Measurements from ENCODE around the gene POLR2L. TPM values are rescaled to one million over a fixed set of nuclear protein-coding genes. Genes with fewer than 3 reads are reported as not detected.

POLR2L gene
- total RNA-seq, 2 experiments from 2014 or later: 74.6 to 79.4 TPM

- H3K4me1 Mint-ChIP-seq: peaks cover 31% of the 10 kb centered on the region
- CTCF ChIA-PET: interaction anchor here (0.6 to 1.4 kb wide), 2 partner anchors 20 to 30 kb away, joined by 3 to 5 read pairs; no protein-coding TSS in a partner anchor
- H3K27me3 Mint-ChIP-seq: peaks cover 34% of the 10 kb centered on the region
- no peak overlapping the region for H3K4me3 Mint-ChIP-seq
- intact Hi-C loops (cut with DNase I, micrococcal nuclease): no loop called here
- H3K36me3 Mint-ChIP-seq (ENCODE audit: low read depth): peaks cover 8% of the 10 kb centered on the region
- DNase-seq: no peak
- H3K9me3 Mint-ChIP-seq (ENCODE audit: low read depth): no peaks in the 10 kb centered on the region
- no peak for ATAC-seq
- no peak overlapping the region for H3K27ac Mint-ChIP-seq
- POLR2A ChIA-PET: interaction anchor here (0.5 kb wide), 1 partner anchor 53 kb away, joined by 3 read pairs; no protein-coding TSS in a partner anchor
These were observed 13.7 kb downstream of the POLR2L start for GRCh38 chr11:828506-829175.

DNA sequence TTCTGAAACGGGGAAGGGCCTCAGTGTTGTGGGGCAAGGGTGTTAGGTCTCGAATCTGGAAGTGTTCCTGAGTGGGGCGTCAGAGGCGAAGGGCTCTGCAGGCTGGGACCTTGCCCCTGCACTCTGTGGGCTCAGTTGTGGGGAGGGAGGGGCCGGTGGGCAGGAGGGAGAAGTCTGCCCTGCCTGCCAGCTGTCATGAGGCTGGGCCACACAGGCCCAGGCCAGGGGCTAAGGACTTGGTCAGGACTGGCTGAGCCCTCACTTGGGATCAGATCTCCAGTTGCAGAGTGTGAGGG lies 14.5 kb downstream of the POLR2L start, which contains the start of gene CRACR2B:
Gene CRACR2B (plus strand): TSS at position 23 of the 296 bp plus-strand sequence. CDS start 689 bp downstream, outside the sequence.
- H3K4me3 Mint-ChIP-seq: peak within 1 kb of the TSS; percentile 21
- intact Hi-C loops (cut with DNase I, micrococcal nuclease): no loop called here
- DNase-seq (no peak), ATAC-seq (no peak)
- H3K27me3 Mint-ChIP-seq: peaks cover 34% of the 10 kb centered on the region
- POLR2A ChIA-PET: interaction anchor here (0.7 kb wide), 1 partner anchor 9 kb away, joined by 3 read pairs; no protein-coding TSS in a partner anchor
- no peak within 1 kb of the TSS for H3K27ac Mint-ChIP-seq
- peaks cover 30% of the 10 kb centered on the region for H3K4me1 Mint-ChIP-seq
- CTCF ChIA-PET: no interaction called here
- no peaks in the 10 kb centered on the region for H3K9me3 Mint-ChIP-seq (ENCODE audit: low read depth)
- H3K36me3 Mint-ChIP-seq (ENCODE audit: low read depth): peaks cover 10% of the 10 kb centered on the region

DNA sequence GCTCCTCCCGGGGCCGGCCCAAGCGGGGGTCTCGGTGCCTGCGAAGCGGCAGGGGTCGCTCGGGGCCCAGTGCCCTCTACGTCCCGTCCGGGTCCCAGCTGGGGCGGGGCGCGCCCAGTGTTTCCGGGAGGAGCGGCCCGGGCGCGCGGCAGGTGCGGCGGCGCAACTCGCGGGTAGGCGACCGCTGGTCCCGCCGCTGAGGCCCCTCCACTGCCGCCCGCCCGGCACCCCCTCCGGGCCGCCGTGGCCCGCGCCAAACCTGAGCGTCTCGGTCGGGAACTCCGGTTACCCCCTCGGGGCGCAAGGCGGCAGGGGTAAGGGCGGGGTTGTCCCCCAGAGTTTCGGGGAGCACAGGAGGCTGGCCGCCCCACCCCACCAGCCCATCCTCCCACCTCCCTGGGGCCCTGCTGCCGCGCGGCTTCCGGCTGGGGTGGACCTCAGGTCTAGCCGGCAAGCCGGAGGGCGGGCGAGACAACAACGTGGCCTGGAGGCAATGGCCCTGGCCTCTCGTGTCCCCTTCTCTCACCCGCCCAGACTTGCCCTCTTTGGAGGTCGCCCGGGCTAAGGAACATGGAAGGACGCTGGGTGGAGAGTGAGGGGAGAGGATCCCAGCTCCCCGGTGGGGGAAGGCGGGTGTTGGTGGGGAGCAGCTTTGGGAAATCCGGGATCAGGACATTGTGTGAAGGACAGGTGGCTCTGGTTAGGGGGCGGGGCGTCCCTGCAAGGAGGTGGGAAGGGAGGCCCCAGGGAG lies 15.0 kb downstream of the POLR2L start:
- Mint-ChIP-seq H3K27me3 (peaks cover 34% of the 10 kb centered on the region), H3K4me1 (peaks cover 30% of the 10 kb centered on the region), H3K9me3 (ENCODE audit: low read depth) (no peaks in the 10 kb centered on the region), H3K27ac (no peak overlapping the region), H3K36me3 (ENCODE audit: low read depth) (peaks cover 10% of the 10 kb centered on the region), H3K4me3 (peak overlapping the region; percentile 21)
- intact Hi-C loops (cut with DNase I, micrococcal nuclease): no loop called here
- no peak for DNase-seq
- CTCF ChIA-PET: no interaction called here
- POLR2A ChIA-PET: interaction anchor here (0.7 kb wide), 1 partner anchor 8 kb away, joined by 3 read pairs; no protein-coding TSS in a partner anchor
- peak; percentile 5 for ATAC-seq

DNA sequence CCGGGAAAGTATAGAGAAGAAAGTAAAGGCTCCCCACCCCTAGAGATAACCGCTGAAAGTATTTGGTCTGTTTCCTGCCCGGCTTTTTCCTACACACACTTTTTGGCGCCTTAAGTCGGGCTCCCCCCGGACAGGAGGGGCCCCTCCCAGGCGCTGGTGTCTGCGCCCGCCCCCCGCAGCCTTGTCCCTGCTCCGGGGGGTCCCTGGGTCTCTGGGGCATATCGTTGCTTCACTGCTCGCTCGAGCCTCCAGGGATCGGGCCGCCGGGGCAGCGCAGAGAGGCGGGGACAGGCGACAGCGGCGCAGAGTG lies 15.5 kb downstream of the POLR2L start:
- Mint-ChIP-seq H3K4me1 (peaks cover 28% of the 10 kb centered on the region), H3K36me3 (ENCODE audit: low read depth) (peaks cover 10% of the 10 kb centered on the region), H3K9me3 (ENCODE audit: low read depth) (no peaks in the 10 kb centered on the region), H3K4me3 (peak overlapping the region; percentile 55), H3K27ac (no peak overlapping the region), H3K27me3 (peaks cover 33% of the 10 kb centered on the region)
- ChIA-PET CTCF (no interaction called here), POLR2A (no interaction called here)
- intact Hi-C loops (cut with DNase I, micrococcal nuclease): no loop called here
- ATAC-seq (peak; percentile 4), DNase-seq (no peak)

DNA sequence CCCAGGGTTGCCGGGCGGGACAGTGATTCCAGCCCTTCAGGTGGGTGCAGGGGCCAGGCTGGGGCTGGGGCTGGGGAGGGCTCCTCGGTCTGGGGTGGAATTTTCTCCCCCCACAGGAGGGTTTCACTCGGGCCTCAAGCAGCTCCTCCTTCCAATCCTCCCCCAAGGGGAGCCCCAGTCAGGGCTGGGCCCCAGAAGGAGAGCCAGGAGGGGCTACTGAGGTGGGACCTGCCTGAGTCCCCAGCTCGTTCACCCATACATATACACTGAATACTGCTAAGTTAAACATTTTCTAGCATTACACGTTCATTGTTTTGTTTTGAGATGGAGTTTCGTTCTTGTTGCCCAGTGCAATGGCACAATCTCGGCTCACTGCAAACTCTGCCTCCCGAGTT lies 16.1 kb downstream of the POLR2L start:
- no peaks in the 10 kb centered on the region for H3K9me3 Mint-ChIP-seq (ENCODE audit: low read depth)
- intact Hi-C loops (cut with DNase I, micrococcal nuclease): no loop called here
- CTCF ChIA-PET: no interaction called here
- H3K27ac Mint-ChIP-seq: no peak overlapping the region
- H3K36me3 Mint-ChIP-seq (ENCODE audit: low read depth): peaks cover 10% of the 10 kb centered on the region
- peaks cover 24% of the 10 kb centered on the region for H3K4me1 Mint-ChIP-seq
- POLR2A ChIA-PET: no interaction called here
- DNase-seq (no peak), ATAC-seq (no peak)
- peaks cover 27% of the 10 kb centered on the region for H3K27me3 Mint-ChIP-seq
- H3K4me3 Mint-ChIP-seq: peak overlapping the region; percentile 55

- peaks cover 26% of the 10 kb centered on the region for H3K4me1 Mint-ChIP-seq
- POLR2A ChIA-PET: no interaction called here
- H3K4me3 Mint-ChIP-seq: no peak overlapping the region
- H3K27ac Mint-ChIP-seq: no peak overlapping the region
- intact Hi-C loops (cut with DNase I, micrococcal nuclease): no loop called here
- DNase-seq (no peak), ATAC-seq (no peak)
- peaks cover 24% of the 10 kb centered on the region for H3K27me3 Mint-ChIP-seq
- CTCF ChIA-PET: interaction anchor here (0.9 kb wide), 1 partner anchor 18 kb away, joined by 3 read pairs; the partner anchor contains the start of gene TSPAN4
- H3K36me3 Mint-ChIP-seq (ENCODE audit: low read depth): peaks cover 10% of the 10 kb centered on the region
- no peaks in the 10 kb centered on the region for H3K9me3 Mint-ChIP-seq (ENCODE audit: low read depth)
These were observed 16.7 kb downstream of the POLR2L start for GRCh38 chr11:825366-826226.

DNA sequence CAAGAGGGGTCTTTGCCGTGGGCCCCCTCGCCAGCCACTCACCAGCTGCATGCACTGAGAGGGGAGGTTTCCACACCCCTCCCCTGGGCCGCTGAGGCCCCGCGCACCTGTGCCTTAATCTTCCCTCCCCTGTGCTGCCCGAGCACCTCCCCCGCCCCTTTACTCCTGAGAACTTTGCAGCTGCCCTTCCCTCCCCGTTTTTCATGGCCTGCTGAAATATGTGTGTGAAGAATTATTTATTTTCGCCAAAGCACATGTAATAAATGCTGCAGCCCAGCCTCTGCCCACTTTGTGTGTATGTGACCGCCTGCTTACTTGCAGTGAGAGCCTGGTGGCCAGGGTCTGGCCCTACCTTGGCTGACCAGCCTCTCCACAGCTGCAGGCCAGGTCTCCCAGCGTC lies 17.4 kb downstream of the POLR2L start:
- intact Hi-C loops (cut with DNase I, micrococcal nuclease): no loop called here
- no peak overlapping the region for H3K4me3 Mint-ChIP-seq
- H3K36me3 Mint-ChIP-seq (ENCODE audit: low read depth): peaks cover 10% of the 10 kb centered on the region
- H3K9me3 Mint-ChIP-seq (ENCODE audit: low read depth): no peaks in the 10 kb centered on the region
- DNase-seq (no peak), ATAC-seq (no peak)
- H3K4me1 Mint-ChIP-seq: peaks cover 28% of the 10 kb centered on the region
- ChIA-PET CTCF (interaction anchor here (0.9 kb wide), 1 partner anchor 18 kb away, joined by 3 read pairs; the partner anchor contains the start of gene TSPAN4), POLR2A (no interaction called here)
- peaks cover 22% of the 10 kb centered on the region for H3K27me3 Mint-ChIP-seq
- H3K27ac Mint-ChIP-seq: no peak overlapping the region

DNA sequence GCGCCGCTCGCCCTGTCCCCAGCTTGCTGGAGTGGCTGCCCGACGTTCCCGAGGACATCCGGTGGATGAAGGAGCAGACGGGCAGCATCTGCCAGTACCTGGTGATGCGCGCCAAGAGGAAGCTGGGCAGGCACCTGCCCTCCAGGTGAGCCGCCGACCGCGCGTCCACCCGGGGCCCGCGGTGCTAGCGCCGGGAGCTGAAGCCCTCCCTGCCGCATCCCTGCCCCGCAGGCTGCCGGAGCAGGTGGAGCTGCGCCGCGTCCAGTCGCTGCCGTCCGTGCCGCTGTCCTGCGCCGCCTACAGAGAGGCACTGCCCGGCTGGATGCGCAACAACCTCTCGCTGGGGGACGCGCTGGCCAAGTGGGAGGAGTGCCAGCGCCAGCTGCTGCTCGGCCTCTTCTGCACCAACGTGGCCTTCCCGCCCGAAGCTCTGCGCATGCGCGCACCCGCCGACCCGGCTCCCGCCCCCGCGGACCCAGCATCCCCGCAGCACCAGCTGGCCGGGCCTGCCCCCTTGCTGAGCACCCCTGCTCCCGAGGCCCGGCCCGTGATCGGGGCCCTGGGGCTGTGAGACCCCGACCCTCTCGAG lies 17.9 kb downstream of the POLR2L start:
- H3K4me3 Mint-ChIP-seq: no peak overlapping the region
- intact Hi-C loops (cut with DNase I, micrococcal nuclease): no loop called here
- peaks cover 26% of the 10 kb centered on the region for H3K4me1 Mint-ChIP-seq
- H3K9me3 Mint-ChIP-seq (ENCODE audit: low read depth): no peaks in the 10 kb centered on the region
- no peak for ATAC-seq
- H3K27ac Mint-ChIP-seq: no peak overlapping the region
- peaks cover 19% of the 10 kb centered on the region for H3K27me3 Mint-ChIP-seq
- CTCF ChIA-PET: interaction anchor here (0.7 kb wide), 1 partner anchor 81 kb away, joined by 3 read pairs; no protein-coding TSS in a partner anchor
- H3K36me3 Mint-ChIP-seq (ENCODE audit: low read depth): peaks cover 10% of the 10 kb centered on the region
- POLR2A ChIA-PET: no interaction called here
- DNase-seq: no peak

DNA sequence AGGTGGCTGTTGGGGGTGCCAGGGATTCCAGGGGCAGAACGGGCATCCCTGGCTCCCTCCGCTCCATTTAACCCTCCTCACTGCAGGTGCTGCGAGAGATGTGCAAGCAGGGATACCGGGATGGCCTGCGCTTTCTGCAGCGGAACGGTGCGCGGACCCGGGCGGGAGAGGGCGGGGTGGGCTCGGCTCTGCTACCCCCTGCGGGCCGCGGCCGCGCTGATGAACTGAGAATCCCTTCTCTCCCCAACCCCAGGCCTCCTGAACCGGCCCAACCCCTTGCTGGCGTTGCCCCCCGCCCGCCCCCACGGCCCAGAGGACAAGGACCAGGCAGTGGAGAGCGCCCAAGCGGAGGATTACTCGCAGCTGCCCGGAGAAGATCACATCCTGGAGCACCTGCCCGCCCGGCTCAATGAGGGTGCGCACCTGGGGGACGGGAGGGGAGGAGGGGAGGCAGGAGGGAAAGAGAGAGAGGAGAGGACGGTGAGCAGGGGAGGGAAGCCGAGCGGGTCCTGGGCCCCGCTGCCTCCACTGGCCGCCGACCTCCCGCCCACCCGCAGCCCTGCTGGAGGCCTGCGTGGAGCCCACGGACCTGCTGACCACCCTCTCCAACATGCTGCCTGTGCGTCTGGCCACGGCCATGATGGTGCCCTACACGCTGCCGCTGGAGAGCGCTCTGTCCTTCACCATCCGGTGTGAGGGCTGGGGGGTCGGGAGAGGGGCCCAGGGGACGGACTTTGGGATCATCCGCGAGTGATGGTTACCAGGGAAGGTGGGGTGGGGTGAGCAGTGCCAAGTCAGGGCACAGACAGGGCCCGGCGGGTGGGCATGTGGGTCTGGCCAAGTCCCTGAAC lies 18.7 kb downstream of the POLR2L start:
- Mint-ChIP-seq H3K36me3 (ENCODE audit: low read depth) (peaks cover 10% of the 10 kb centered on the region), H3K9me3 (ENCODE audit: low read depth) (no peaks in the 10 kb centered on the region), H3K4me1 (peaks cover 22% of the 10 kb centered on the region), H3K4me3 (no peak overlapping the region), H3K27me3 (peaks cover 13% of the 10 kb centered on the region), H3K27ac (no peak overlapping the region)
- intact Hi-C loops (cut with DNase I, micrococcal nuclease): no loop called here
- ATAC-seq (no peak), DNase-seq (no peak)
- ChIA-PET POLR2A (no interaction called here), CTCF (interaction anchor here (0.7 kb wide), 1 partner anchor 80 kb away, joined by 3 read pairs; no protein-coding TSS in a partner anchor)

- ChIA-PET POLR2A (interaction anchor here (0.7 kb wide), 1 partner anchor 8 kb away, joined by 3 read pairs; no protein-coding TSS in a partner anchor), CTCF (no interaction called here)
- ATAC-seq: no peak
- H3K4me1 Mint-ChIP-seq: peaks cover 16% of the 10 kb centered on the region
- no peaks in the 10 kb centered on the region for H3K9me3 Mint-ChIP-seq (ENCODE audit: low read depth)
- H3K27me3 Mint-ChIP-seq: peaks cover 2% of the 10 kb centered on the region
- intact Hi-C loops (cut with DNase I, micrococcal nuclease): no loop called here
- H3K36me3 Mint-ChIP-seq (ENCODE audit: low read depth): peaks cover 10% of the 10 kb centered on the region
- no peak overlapping the region for H3K4me3 Mint-ChIP-seq
- no peak for DNase-seq
- H3K27ac Mint-ChIP-seq: no peak overlapping the region
These were observed 20.6 kb downstream of the POLR2L start for GRCh38 chr11:821512-822371.
